ENCODE measurements around the gene GPBAR1. TPM values are rescaled to one million over a fixed set of nuclear protein-coding genes. Genes with fewer than 3 reads are reported as not detected.
A peak's percentile ranks its signal among the peaks of the same experiment; 100 is the strongest.

The GPBAR1 gene
- total RNA-seq, 1 donor from 2014 or later, result 0.77 TPM

GRCh38 chr2:218236829-218237228 lies 24.0 kb upstream of the GPBAR1 start:
- Mint-ChIP-seq H3K27ac (ENCODE audit: unreplicated experiment) (no peak overlapping the region), H3K36me3 (ENCODE audit: low read depth, unreplicated experiment) (peaks cover 52% of the 10 kb centered on the region), H3K9me3 (ENCODE audit: unreplicated experiment) (no peaks in the 10 kb centered on the region), H3K4me1 (ENCODE audit: unreplicated experiment) (no peaks in the 10 kb centered on the region), H3K27me3 (ENCODE audit: unreplicated experiment) (no peaks in the 10 kb centered on the region), H3K4me3 (ENCODE audit: unreplicated experiment) (no peak overlapping the region)
- TF ChIP-seq CTCF (IDR thresholded peaks at IDR 0.05; ENCODE audit: unreplicated experiment), result no peak
- no peak for DNase-seq (ENCODE audit: low spot score)

GRCh38 chr2:218238887-218239286 lies 21.9 kb upstream of the GPBAR1 start:
- no peaks in the 10 kb centered on the region for H3K27me3 Mint-ChIP-seq (ENCODE audit: unreplicated experiment)
- no peak for TF ChIP-seq CTCF (IDR thresholded peaks at IDR 0.05; ENCODE audit: unreplicated experiment)
- no peak overlapping the region for H3K27ac Mint-ChIP-seq (ENCODE audit: unreplicated experiment)
- H3K36me3 Mint-ChIP-seq (ENCODE audit: low read depth, unreplicated experiment), result peaks cover 51% of the 10 kb centered on the region
- H3K9me3 Mint-ChIP-seq (ENCODE audit: unreplicated experiment), result no peaks in the 10 kb centered on the region
- no peak overlapping the region for H3K4me3 Mint-ChIP-seq (ENCODE audit: unreplicated experiment)
- no peaks in the 10 kb centered on the region for H3K4me1 Mint-ChIP-seq (ENCODE audit: unreplicated experiment)
- no peak for DNase-seq (ENCODE audit: low spot score)

GRCh38 chr2:218244204-218244603 lies 16.6 kb upstream of the GPBAR1 start:
- H3K27ac Mint-ChIP-seq (ENCODE audit: unreplicated experiment), result no peak overlapping the region
- no peaks in the 10 kb centered on the region for H3K4me1 Mint-ChIP-seq (ENCODE audit: unreplicated experiment)

DNA sequence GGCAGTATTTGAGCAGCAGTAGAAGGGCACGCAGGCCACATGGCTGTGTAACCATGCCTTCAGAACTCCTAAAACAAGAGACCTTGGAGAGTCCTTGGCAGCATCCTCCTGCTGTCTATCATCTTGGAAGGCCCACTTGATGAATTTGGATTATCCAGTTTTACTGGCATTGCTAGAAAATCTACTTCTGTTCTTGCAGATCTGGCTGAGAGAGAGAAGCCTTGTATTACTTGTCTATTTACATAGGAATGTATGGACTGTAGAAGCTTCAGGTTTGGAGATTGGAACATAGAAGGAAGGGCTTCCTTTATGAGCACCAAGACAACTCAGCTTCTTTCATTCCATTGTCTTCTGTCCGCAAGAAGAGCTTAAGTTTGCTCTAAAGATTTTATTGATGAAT lies 16.1 kb upstream of the GPBAR1 start:
- no peaks in the 10 kb centered on the region for H3K4me1 Mint-ChIP-seq (ENCODE audit: unreplicated experiment)
- DNase-seq (ENCODE audit: low spot score), result no peak
- no peaks in the 10 kb centered on the region for H3K9me3 Mint-ChIP-seq (ENCODE audit: unreplicated experiment)
- H3K27ac Mint-ChIP-seq (ENCODE audit: unreplicated experiment), result no peak overlapping the region
- H3K27me3 Mint-ChIP-seq (ENCODE audit: unreplicated experiment), result peaks cover 3% of the 10 kb centered on the region
- no peak for TF ChIP-seq CTCF (IDR thresholded peaks at IDR 0.05; ENCODE audit: unreplicated experiment)
- peak overlapping the region; percentile 16 for H3K4me3 Mint-ChIP-seq (ENCODE audit: unreplicated experiment)
- H3K36me3 Mint-ChIP-seq (ENCODE audit: low read depth, unreplicated experiment), result peaks cover 47% of the 10 kb centered on the region

More at GRCh38 chr2:218244204-218244603, 16.6 kb upstream of the GPBAR1 start:
- Mint-ChIP-seq H3K27me3 (ENCODE audit: unreplicated experiment) (peaks cover under 1% of the 10 kb centered on the region), H3K4me3 (ENCODE audit: unreplicated experiment) (peak overlapping the region; percentile 16), H3K36me3 (ENCODE audit: low read depth, unreplicated experiment) (peaks cover 45% of the 10 kb centered on the region), H3K9me3 (ENCODE audit: unreplicated experiment) (no peaks in the 10 kb centered on the region)
- no peak for TF ChIP-seq CTCF (IDR thresholded peaks at IDR 0.05; ENCODE audit: unreplicated experiment)
- DNase-seq (ENCODE audit: low spot score), result no peak

- peaks cover 52% of the 10 kb centered on the region for H3K36me3 Mint-ChIP-seq (ENCODE audit: low read depth, unreplicated experiment)
- H3K9me3 Mint-ChIP-seq (ENCODE audit: unreplicated experiment), result no peaks in the 10 kb centered on the region
Observed at GRCh38 chr2:218245214-218245613, 15.6 kb upstream of the GPBAR1 start.

More at GRCh38 chr2:218245214-218245613, 15.6 kb upstream of the GPBAR1 start:
- no peak for TF ChIP-seq CTCF (IDR thresholded peaks at IDR 0.05; ENCODE audit: unreplicated experiment)
- Mint-ChIP-seq H3K4me3 (ENCODE audit: unreplicated experiment) (no peak overlapping the region), H3K4me1 (ENCODE audit: unreplicated experiment) (no peaks in the 10 kb centered on the region), H3K27me3 (ENCODE audit: unreplicated experiment) (peaks cover 3% of the 10 kb centered on the region), H3K27ac (ENCODE audit: unreplicated experiment) (no peak overlapping the region)
- no peak for DNase-seq (ENCODE audit: low spot score)

Measured in endothelial cell (in vitro differentiated cells).